ENCODE results near the gene OVCA2.

The OVCA2 gene

DNA sequence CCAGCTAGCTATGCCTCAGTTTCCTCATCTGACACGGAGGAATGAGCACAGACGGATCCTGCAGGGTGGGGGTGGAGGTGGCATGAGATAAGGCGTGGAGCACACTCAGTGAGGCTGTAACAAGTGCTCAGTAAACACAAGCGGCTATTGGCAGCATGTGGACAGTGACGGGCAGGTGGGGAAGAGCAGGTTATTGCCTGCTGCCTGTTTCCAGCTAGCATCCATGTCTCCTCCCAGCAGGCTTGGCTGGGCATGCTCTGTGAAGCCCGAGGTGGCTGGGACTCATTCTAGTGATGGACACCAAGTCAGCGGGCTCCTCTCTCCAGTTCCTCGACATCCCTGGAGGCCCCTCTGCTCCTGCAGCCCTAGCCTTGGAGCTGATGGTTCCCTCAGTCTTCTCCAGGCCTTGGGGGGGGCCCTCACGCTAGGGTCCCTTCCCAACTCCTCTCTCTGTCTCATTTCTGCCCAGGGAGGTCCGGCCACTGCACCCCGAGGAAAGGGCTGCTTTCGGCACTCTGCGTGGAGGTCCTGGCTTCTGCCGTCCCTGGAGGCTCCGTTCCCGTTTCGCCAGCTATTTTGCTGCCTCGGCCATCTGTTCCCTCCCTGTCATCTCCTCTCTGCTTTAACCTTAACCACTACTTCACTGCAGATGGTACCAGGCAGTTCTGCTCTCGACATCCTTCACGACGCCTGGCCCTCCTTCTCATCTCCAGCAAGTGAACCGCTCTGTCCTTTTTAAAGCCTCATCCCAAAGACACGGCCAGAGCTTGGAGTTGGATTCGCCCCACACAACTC is 22.9 kb upstream of the OVCA2 start:
- Histone ChIP-seq H3K27me3 (replicated peaks) (peaks cover 36% of the 10 kb centered on the region), H3K36me3 (replicated peaks) (no peaks in the 10 kb centered on the region), H3K4me3 (ENCODE audit: low read depth, low read length) (no peak overlapping the region), H3K27ac (no peak overlapping the region)
- in situ Hi-C loops (cut with HindIII; ENCODE audit: low pct_ligation_motif_present, low sequenced_read_pairs), result no loop called here
- no peak for TF ChIP-seq CTCF (IDR thresholded peaks at IDR 0.05; ENCODE audit: low read depth, low read length, missing control alignments)
- no peak for DNase-seq

DNA sequence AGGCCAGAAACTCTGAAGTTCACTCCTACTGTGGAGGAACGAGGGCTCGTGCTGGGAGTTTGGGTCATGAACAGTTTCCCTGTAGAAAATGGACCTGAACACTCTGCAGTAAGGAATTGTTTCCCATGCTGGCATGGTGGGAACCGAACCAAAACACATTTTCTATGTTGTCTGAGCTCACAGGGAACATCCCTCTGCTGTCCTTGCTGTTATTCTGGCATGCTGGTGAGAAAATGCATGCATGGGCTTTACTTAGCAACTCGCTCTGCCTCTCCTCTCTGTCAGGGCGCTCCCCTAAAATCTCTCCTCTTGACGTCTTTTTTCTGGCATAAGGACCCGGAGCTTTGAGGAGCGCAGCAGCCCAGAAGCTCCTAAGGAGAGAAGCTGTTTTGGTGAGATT is 22.1 kb upstream of the OVCA2 start:
- H3K27ac ChIP-seq, result no peak overlapping the region
- DNase-seq, result no peak
- no peak overlapping the region for H3K4me3 ChIP-seq (ENCODE audit: low read depth, low read length)
- H3K36me3 ChIP-seq (replicated peaks), result no peaks in the 10 kb centered on the region
- H3K27me3 ChIP-seq (replicated peaks), result peaks cover 44% of the 10 kb centered on the region
- in situ Hi-C loops (cut with HindIII; ENCODE audit: low pct_ligation_motif_present, low sequenced_read_pairs), result no loop called here
- TF ChIP-seq CTCF (IDR thresholded peaks at IDR 0.05; ENCODE audit: low read depth, low read length, missing control alignments), result no peak

GRCh38 chr17:2020721-2021120 is 21.1 kb upstream of the OVCA2 start:
- Histone ChIP-seq H3K36me3 (replicated peaks) (no peaks in the 10 kb centered on the region), H3K4me3 (ENCODE audit: low read depth, low read length) (no peak overlapping the region), H3K27me3 (replicated peaks) (peaks cover 54% of the 10 kb centered on the region), H3K27ac (no peak overlapping the region)
- no peak for DNase-seq
- in situ Hi-C loops (cut with HindIII; ENCODE audit: low pct_ligation_motif_present, low sequenced_read_pairs), result no loop called here
- no peak for TF ChIP-seq CTCF (IDR thresholded peaks at IDR 0.05; ENCODE audit: low read depth, low read length, missing control alignments)

- no peak for TF ChIP-seq CTCF (IDR thresholded peaks at IDR 0.05; ENCODE audit: low read depth, low read length, missing control alignments)
- no peak overlapping the region for H3K27ac ChIP-seq
- no peak for DNase-seq
- no peaks in the 10 kb centered on the region for H3K36me3 ChIP-seq (replicated peaks)
- peaks cover 56% of the 10 kb centered on the region for H3K27me3 ChIP-seq (replicated peaks)
- in situ Hi-C loops (cut with HindIII; ENCODE audit: low pct_ligation_motif_present, low sequenced_read_pairs), result no loop called here
- no peak overlapping the region for H3K4me3 ChIP-seq (ENCODE audit: low read depth, low read length)
Observed at GRCh38 chr17:2022647-2023240, 19.1 kb upstream of the OVCA2 start.

GRCh38 chr17:2023256-2023655 is 18.6 kb upstream of the OVCA2 start:
- H3K27me3 ChIP-seq (replicated peaks), result peaks cover 53% of the 10 kb centered on the region
- DNase-seq, result no peak
- in situ Hi-C loops (cut with HindIII; ENCODE audit: low pct_ligation_motif_present, low sequenced_read_pairs), result no loop called here
- TF ChIP-seq CTCF (IDR thresholded peaks at IDR 0.05; ENCODE audit: low read depth, low read length, missing control alignments), result no peak
- no peaks in the 10 kb centered on the region for H3K36me3 ChIP-seq (replicated peaks)
- H3K27ac ChIP-seq, result no peak overlapping the region
- no peak overlapping the region for H3K4me3 ChIP-seq (ENCODE audit: low read depth, low read length)

All from brain microvascular endothelial cell (primary cell).